SKM-1 (cell line): Measurements from ENCODE around the gene BCAS3.

Experiments
- DNase-seq: peaks from one replicate; lab custom pipeline; 2025; ENCODE audit not compliant: unreplicated experiment; lab: John Stamatoyannopoulos, UW

Gene BCAS3

GRCh38 chr17:61372436-61372835 is 694.8 kb downstream of the BCAS3 start:
- DNase-seq = no peak

DNA sequence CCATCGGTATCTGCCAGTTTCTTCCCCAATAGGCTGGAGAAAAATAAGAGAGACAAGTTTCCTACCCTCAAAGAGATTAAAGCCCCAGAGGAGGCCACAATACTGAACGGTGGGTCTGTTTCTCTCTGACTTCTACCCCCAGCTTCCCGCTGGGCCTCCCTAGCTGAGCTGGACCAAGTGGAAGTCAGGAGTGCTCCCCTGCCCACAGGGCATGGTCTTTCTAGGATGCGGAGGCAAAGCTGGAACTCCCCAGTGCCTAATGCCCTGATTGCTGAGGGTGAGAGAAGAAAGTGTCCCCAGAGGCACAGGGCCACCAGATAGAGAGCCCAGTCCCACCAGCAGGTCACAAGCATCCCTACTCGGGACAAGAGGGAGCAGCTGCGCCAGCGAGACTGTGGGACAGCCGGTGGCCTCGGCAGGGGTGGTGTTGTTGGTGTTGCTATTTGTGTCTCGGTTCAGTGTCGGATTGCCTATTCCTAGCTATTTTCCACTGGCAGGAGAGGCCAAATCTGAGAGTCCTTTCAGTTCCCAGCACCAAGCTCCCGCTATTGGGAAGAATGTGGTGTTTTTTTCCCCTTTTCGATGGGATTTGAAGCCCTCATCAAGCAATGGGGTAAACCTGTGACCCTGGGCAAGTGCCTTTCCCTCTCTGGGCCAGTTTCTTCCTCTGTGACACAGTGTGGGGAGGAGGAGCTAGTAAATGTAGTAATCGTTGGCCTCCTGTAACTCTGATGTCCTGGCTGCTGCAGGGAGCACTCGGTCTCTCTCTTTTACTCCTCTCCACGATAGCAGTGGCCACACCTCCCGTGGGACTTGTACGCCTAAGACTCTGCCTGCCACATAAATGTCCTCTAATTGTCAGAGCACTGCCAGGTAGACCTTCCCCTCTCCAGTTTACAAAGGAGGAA is 699.5 kb downstream of the BCAS3 start:
- no peak for DNase-seq

- no peak for DNase-seq
Observed at GRCh38 chr17:61378658-61379456, 701.2 kb downstream of the BCAS3 start.

- no peak for DNase-seq
Observed at GRCh38 chr17:61379457-61380216, 702.0 kb downstream of the BCAS3 start.

DNA sequence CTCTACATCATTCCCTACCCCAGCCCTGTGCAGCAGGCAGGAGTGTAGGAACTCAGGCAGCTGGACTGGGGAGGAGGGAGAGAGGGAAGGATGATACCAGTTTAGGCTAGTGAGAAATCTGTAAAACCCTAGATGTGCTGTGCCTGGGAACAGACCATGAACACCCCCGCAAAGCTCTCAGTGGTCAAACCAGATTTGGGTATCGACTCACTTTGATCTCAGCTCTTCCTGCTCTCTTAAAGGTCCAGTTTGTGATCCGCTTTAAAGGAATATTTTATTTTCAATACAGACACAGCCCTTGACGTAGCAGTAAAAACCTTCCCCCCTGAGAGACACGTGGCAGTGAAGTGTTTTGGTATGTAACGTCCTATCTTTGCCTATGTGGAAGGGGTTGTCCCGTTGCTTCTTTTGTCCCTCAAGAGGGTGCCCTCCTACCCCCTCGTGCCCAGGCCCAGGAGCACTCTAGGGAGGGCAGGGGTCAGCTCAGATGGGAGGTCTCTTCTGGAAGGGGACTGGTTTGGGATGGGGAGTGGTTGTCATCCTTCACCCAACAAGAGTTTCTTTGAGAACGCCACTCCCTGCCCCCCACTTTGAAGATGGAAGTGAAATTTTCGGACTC is 702.7 kb downstream of the BCAS3 start:
- no peak for DNase-seq

DNA sequence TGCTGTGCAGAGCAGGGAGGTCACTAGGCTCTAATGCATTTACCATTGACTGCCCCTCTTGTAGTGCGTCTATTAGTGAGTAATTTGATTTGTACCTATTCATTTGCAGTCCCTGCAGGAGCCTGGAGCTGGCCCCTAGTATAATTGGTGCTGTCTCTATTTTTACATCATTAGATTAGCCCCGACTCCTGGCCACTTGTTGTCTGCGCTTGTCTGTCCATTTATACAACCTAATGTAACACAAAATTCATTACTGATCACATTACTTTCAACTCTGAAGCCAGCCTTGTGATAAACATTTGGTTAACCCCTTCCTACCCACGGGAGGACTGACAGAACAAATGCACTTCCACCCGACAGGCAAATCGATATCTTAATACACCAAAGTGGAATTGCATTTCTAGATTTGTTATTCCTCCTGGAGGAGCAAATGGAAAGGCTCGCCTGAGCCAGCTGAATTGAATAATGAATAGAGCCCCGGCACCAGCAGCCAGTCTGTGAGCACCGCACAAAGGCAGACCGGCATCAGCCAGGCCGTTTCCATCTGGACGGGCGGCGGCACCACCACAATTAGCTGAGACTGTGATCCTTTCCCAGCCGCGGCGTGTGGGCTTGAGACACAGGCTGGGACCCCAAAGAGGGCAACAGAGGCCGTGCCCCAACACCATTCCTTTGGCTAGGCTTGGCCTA is 703.3 kb downstream of the BCAS3 start:
- DNase-seq = no peak

DNA sequence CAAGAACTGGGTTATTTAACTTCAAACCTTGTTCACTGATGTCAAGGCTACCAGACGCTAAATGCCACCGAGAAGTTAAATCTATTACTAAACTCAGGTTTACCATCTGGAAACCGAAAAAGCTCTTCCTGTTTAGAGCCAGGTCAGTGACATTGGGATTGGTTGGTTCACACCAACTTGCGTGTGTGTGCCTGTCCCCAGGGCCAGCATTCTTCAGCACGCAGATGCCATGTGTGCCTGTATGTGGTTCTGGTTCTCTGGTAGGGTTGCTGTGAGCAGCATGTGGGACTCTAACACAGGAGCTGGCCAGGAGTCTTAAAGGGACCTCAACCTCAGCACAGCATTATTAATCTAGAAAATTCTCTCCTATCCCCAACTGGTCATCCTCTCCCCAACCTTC is 703.9 kb downstream of the BCAS3 start:
- no peak for DNase-seq

GRCh38 chr17:61382796-61383688 is 705.4 kb downstream of the BCAS3 start:
- no peak for DNase-seq

DNA sequence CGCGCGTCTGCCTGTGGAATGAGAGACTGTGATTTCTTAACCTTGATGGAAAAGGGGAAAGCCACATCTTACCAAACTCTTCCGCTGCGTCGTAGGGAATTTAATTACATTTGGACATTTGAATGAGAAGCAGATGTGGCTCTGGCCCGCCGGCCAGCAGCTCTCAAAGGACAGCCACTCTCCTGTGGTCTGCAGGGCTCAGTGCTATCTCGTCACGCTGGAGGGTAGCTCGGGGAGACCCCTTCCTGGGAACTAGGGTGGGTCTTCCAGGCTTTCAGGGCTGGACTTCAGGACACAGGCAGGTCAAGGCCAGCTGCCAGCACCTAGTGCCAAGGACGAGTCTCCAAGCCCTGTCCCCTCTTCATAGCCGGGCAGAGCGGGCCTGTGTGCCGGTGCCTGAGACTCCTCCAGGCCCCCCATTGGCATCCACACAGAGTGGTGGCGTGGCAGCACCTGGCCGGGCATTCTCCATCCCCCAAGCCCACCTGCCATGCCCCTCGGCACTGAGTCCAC is 706.1 kb downstream of the BCAS3 start:
- DNase-seq = no peak

DNA sequence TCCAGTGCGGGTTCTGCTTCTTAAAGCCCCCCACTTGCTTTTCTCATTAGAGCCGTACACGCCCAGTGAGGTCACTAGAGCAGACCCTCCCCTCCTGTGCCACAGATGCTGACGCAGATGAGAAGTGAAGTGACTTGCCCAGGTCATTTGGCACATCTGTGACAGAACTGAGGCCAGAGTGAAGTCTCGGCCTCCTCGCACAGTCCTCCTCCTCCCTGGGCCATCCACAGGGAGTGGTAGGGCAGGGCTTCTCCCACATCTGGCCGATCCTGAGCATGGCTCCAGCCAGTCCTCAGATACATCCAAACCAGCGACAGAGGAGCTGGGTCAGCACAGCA is 706.7 kb downstream of the BCAS3 start:
- no peak for DNase-seq

DNA sequence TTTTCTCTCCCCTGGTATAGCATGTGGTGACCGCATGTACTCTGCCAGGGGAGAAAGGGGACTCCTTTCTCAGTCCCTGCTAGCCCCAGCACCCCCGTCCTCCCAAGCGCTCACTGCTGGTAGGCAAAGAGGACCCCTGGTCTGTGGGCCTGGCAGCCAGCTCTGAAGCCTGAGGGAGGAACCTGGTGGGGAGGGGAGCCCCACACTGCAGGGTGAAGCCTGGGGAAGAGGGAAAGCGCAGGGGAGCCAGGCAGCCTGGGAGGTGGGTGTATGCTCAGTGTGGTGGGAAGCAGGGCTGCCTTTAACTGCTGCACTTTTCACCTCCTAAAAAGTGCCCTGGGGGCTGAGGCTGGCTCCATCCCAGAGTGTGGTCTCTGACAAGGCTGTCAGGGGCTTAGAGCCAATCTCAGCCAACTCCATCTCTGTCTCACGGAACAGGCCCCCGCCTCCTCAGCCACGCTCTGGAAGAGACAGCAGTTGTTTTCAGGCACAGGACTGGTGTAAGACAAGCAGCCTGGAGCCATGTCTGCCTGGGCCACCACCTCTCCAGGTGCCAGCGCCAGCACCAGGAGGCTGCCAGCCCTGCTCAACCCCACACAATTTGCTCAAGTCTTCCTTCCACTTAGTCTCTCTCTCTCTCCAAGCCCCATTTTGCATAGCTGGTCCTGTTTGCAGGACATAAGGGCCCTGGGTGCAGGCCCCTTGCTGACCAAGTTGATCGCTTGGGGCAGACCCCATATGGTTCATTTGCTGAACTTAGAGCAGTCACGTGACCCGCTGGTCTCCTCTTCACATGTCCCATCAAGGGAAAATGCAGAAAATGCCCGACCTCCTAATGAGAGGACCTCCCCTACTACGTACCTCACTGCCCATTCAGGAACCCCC is 707.3 kb downstream of the BCAS3 start:
- DNase-seq = no peak

DNA sequence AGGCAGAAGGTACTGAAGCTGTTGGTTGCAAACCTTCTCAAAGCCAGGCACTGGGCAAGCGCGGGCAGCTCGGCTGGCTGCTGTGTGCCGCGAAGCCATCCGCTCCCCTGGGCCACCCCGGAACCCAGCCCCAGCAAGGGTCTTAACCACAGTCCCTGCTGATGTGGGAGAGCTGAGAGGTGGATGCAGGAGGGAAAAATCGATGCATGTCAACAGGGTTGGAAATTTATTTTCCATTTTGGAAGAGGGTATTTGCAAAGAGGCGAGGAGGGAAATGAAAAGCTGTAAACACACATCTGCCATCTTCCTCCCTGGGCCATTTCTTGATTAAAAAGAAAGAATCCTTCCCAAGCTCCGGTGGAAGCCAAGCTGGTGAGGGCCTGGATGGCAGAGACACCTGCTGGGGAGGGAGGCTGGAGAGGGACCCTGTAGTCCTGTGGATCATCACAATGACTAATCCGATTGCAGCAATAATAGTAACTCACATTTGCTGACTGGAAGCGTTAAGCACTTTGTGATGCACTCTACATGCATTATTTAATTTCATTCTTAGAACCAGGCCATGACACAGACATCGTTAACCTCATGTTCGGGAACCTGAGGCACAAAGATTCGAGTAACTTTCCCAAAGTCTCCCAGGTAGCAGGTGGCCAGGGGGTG is 708.1 kb downstream of the BCAS3 start:
- DNase-seq = no peak

GRCh38 chr17:61386251-61386650 is 708.6 kb downstream of the BCAS3 start:
- no peak for DNase-seq

DNA sequence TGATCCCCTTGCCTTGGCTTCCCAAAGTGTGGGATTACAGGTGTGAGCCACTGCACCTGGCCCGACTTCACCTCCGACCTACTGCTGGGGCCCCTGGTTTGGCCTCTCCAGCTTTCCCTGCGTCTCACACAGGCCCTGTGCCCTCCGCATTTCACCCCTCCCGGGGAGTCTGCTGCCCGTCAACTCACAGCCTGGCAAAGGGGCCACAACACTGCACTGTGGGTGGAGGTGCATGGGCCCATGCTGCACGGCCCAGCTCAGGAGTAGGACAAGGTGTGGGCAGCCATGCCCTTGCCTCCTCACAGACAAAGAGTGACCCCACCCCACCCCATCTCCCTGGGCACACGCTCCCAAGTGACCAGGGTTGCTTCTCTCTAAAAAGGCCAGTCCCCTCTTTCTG is 709.4 kb downstream of the BCAS3 start:
- no peak for DNase-seq

DNA sequence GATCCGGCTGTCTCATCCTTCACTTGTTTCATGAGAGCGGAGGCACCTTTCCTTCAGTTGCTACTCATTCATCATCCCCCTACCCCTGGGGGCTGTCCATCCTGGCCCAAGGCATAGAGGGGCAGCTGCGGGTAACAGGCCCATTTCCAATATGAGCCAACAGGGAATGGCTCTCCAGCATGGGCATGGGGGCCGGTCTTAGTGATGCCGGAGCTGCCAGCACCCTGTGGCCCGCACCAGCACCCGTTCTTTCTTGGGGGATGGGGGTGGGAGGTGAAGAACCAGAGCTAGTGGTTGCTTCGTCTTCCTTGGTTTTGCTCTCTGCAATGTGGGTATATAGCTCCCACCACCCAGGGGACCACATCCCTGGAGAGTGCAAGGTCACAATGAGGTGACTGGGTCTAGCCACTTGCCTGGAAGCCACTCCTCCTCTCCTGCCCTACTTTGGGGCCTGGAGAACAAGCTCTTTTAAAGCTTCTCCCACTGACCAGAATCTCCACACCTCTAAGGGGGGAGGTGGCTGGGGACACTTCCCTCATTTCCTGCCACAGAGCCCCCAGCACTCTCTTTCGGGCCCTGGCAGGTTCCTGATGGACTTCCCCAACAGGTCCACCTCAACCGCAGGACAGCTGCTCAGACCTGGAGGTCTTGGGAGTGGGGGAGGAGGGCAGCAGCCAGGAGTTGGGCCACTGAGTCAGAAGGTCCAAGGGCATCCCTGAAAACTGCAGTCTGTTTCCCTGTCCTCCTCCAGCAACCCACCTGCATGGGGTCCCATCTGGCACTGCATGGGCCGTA is 710.1 kb downstream of the BCAS3 start:
- no peak for DNase-seq

GRCh38 chr17:61388561-61389356 is 711.1 kb downstream of the BCAS3 start:
- DNase-seq = no peak
